Nephron progenitor cell (in vitro differentiated cells): ENCODE data around the gene TNIP1.

Experiments used
- DNase-seq: peaks from one replicate; pipeline ENCODE4 v3.0.0; 2021
- H3K27ac Mint-ChIP-seq: 2 replicates; pipeline ENCODE4 v1.8.0; 2021; ENCODE audit warnings: mild to moderate bottlenecking, moderate library complexity, mixed read lengths
- H3K27me3 Mint-ChIP-seq: 2 replicates; pipeline ENCODE4 v1.8.0; 2021; ENCODE audit warnings: mild to moderate bottlenecking, low read depth, mixed read lengths; ENCODE audit not compliant: poor library complexity
- H3K36me3 Mint-ChIP-seq: 2 replicates; pipeline ENCODE4 v1.8.0; 2021; ENCODE audit warnings: low read depth, mixed read lengths
- H3K4me1 Mint-ChIP-seq: 2 replicates; pipeline ENCODE4 v1.8.0; 2021; ENCODE audit warnings: mixed read lengths
- H3K4me3 Mint-ChIP-seq: 2 replicates; pipeline ENCODE4 v1.8.0; 2021; ENCODE audit warnings: mild to moderate bottlenecking, moderate library complexity, mixed read lengths
- H3K9me3 Mint-ChIP-seq: 2 replicates; pipeline ENCODE4 v1.8.0; 2021; ENCODE audit warnings: mild to moderate bottlenecking, moderate library complexity, mixed read lengths
- CTCF ChIP-seq: fragments of 200-600 bp; sonication (generic); IDR thresholded peaks from 2 replicates; pipeline ENCODE4 v1.5.0; 2021; ENCODE audit warnings: antibody characterized with exemption

TNIP1 gene

GRCh38 chr5:151081431-151082281, 822 bp upstream of the TNIP1 start:
- H3K36me3 Mint-ChIP-seq = peaks cover 15% of the 10 kb centered on the region
- no peaks in the 10 kb centered on the region for H3K9me3 Mint-ChIP-seq
- no peak for DNase-seq
- no peaks in the 10 kb centered on the region for H3K27me3 Mint-ChIP-seq
- TF ChIP-seq CTCF = no peak
- peaks cover 51% of the 10 kb centered on the region for H3K4me1 Mint-ChIP-seq
- peak overlapping the region; percentile 89 for H3K4me3 Mint-ChIP-seq
- peak overlapping the region; percentile 86 for H3K27ac Mint-ChIP-seq

- peak overlapping the region; percentile 91 for H3K4me3 Mint-ChIP-seq
- peak overlapping the region; percentile 85 for H3K27ac Mint-ChIP-seq
- DNase-seq = no peak
- H3K9me3 Mint-ChIP-seq = no peaks in the 10 kb centered on the region
- peaks cover 15% of the 10 kb centered on the region for H3K36me3 Mint-ChIP-seq
- no peaks in the 10 kb centered on the region for H3K27me3 Mint-ChIP-seq
- no peak for TF ChIP-seq CTCF
- peaks cover 45% of the 10 kb centered on the region for H3K4me1 Mint-ChIP-seq
These were observed 809 bp downstream of the TNIP1 start for GRCh38 chr5:151079838-151080612.

GRCh38 chr5:151078490-151079262, 2.2 kb downstream of the TNIP1 start:
- no peaks in the 10 kb centered on the region for H3K9me3 Mint-ChIP-seq
- DNase-seq = no peak
- no peak for TF ChIP-seq CTCF
- H3K4me1 Mint-ChIP-seq = peaks cover 45% of the 10 kb centered on the region
- no peak overlapping the region for H3K27ac Mint-ChIP-seq
- peaks cover 15% of the 10 kb centered on the region for H3K36me3 Mint-ChIP-seq
- H3K4me3 Mint-ChIP-seq = peak overlapping the region; percentile 91
- H3K27me3 Mint-ChIP-seq = no peaks in the 10 kb centered on the region

DNA sequence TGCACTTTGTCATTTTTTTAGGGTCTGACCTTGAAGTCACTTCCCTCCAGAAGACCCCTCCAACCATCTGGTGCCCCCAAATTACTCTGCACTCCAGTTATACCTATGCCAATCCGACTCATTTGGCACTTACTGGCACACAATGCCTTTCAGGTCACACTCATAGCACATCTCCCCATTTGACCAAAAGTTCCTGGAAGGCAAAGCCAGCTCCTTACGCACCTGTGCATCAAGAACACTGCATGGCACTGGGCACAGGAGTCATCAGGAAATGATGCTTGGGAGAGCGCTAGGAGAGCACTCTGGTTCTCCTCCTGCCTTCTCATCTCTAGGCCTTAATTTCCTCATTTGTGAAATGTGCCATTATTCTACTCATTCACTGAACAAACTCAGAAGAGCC, 2.9 kb downstream of the TNIP1 start:
- no peaks in the 10 kb centered on the region for H3K9me3 Mint-ChIP-seq
- H3K36me3 Mint-ChIP-seq = peaks cover 15% of the 10 kb centered on the region
- H3K27ac Mint-ChIP-seq = no peak overlapping the region
- DNase-seq = no peak
- H3K4me3 Mint-ChIP-seq = no peak overlapping the region
- no peaks in the 10 kb centered on the region for H3K27me3 Mint-ChIP-seq
- peaks cover 45% of the 10 kb centered on the region for H3K4me1 Mint-ChIP-seq
- TF ChIP-seq CTCF = no peak

DNA sequence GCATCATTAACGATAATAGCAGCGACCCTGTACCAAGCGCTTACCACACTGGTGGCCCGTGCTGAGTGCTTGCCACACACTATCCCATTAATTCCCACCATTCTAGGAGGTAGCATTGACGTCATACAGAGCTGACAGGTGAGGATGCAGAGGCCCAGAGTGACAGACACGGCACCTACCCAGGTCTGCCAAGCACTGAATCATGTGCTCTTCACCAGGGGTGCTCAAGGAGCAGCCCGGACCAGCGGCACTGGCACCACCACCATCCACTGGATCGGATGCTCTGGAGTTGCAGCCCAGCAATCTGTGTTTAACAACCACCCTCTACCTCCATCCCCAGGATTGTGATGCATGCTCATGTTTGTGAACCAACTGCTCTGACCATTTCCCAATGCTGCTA, 3.4 kb downstream of the TNIP1 start:
- Mint-ChIP-seq H3K27ac (no peak overlapping the region), H3K36me3 (peaks cover 15% of the 10 kb centered on the region), H3K4me1 (peaks cover 40% of the 10 kb centered on the region), H3K9me3 (no peaks in the 10 kb centered on the region), H3K27me3 (no peaks in the 10 kb centered on the region), H3K4me3 (no peak overlapping the region)
- DNase-seq = no peak
- TF ChIP-seq CTCF = no peak
